NCI-H82 (cell line): ENCODE results near the gene ANKRD9.
"Not testable (repeated sequence)": the region's sequence is repeated elsewhere in the genome, so short reads cannot be mapped to it uniquely, and the experiment has no call there.

Source experiments
- DNase-seq: peaks from one replicate; lab custom pipeline; 2025; lab: John Stamatoyannopoulos, UW

ANKRD9 gene

GRCh38 chr14:102509746-102510615 lies at the start of gene ANKRD9:
Gene ANKRD9 (minus strand): TSS chr14:102509776. CDS start chr14:102507889, 1,887 bp downstream.
- DNase-seq, result peak; percentile 90

GRCh38 chr14:102558556-102558955 lies 49.0 kb upstream of the ANKRD9 start:
- no peak for DNase-seq

GRCh38 chr14:102557434-102558226 lies 48.1 kb upstream of the ANKRD9 start:
- DNase-seq, result no peak

- no peak for DNase-seq
These were observed 46.6 kb upstream of the ANKRD9 start for GRCh38 chr14:102556098-102556677.

GRCh38 chr14:102554821-102555819 lies 45.5 kb upstream of the ANKRD9 start:
- DNase-seq, result no peak

GRCh38 chr14:102551995-102552705 lies 42.6 kb upstream of the ANKRD9 start:
- DNase-seq, result no peak

- not testable (repeated sequence) for DNase-seq
These were observed 41.4 kb upstream of the ANKRD9 start for GRCh38 chr14:102550927-102551401.

GRCh38 chr14:102548616-102549240 lies 39.2 kb upstream of the ANKRD9 start:
- no peak for DNase-seq

GRCh38 chr14:102545461-102546265 lies 36.1 kb upstream of the ANKRD9 start:
- peak; percentile 87 for DNase-seq

GRCh38 chr14:102544747-102545460 lies 35.3 kb upstream of the ANKRD9 start:
- DNase-seq, result peak; percentile 95

GRCh38 chr14:102544046-102544746 lies 34.6 kb upstream of the ANKRD9 start:
- DNase-seq, result peak; percentile 72

- DNase-seq, result no peak
These were observed 32.2 kb upstream of the ANKRD9 start for GRCh38 chr14:102541771-102542170.

- not testable (repeated sequence) for DNase-seq
These were observed 31.5 kb upstream of the ANKRD9 start for GRCh38 chr14:102541029-102541491.

GRCh38 chr14:102540315-102541028 lies 30.9 kb upstream of the ANKRD9 start:
- peak; percentile 77 for DNase-seq

- DNase-seq, result peak; percentile 87
These were observed 30.2 kb upstream of the ANKRD9 start for GRCh38 chr14:102539544-102540314.
